GM19240 (cell line): ENCODE measurements around the gene FBXO17.
"Not testable (repeated sequence)": the region's sequence is repeated elsewhere in the genome, so short reads cannot be mapped to it uniquely, and the experiment has no call there.

Experiments used
- DNase-seq: peaks from one replicate; pipeline ENCODE4 v3.0.0; 2011; ENCODE audit warnings: low spot score; ENCODE audit not compliant: insufficient read length

The FBXO17 gene, protein sequence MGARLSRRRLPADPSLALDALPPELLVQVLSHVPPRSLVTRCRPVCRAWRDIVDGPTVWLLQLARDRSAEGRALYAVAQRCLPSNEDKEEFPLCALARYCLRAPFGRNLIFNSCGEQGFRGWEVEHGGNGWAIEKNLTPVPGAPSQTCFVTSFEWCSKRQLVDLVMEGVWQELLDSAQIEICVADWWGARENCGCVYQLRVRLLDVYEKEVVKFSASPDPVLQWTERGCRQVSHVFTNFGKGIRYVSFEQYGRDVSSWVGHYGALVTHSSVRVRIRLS

DNA sequence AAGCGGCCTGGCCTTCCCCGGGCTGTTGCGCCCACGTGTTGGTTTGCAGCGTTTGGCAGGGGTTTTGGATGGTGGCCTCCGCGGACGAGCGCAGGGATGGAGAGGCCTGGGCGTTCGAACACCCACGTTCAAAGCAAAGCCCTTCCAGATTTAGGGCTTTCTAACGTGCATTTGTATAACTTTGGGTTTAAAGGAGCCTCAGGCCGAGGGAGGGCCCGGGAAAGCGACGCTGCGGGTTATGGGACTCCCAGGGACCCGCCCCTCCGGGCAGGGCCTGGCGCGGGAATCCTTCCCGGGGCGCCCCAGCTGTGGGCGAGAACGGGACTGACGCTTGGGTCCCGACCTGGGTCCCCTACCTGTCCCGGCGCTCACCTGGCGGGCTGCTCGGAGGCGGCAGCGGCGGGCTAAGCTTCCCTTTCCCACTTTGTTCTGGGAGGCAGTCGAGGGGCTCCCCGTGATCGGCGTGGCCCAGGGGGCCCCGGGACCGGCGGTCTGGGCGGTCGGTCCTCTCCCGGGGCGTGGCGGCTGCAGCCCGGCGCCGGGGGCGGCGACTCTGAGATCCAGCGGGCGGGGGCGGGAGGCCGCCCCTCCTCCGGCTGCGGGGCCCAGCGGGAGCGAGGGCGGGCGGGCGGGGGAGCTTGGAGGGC lies at the start of gene FBXO17:
FBXO17 (minus strand) TSS at position 529 of the 647 bp plus-strand sequence. CDS start 25,423 bp downstream, outside the sequence.
- no peak for DNase-seq

DNA sequence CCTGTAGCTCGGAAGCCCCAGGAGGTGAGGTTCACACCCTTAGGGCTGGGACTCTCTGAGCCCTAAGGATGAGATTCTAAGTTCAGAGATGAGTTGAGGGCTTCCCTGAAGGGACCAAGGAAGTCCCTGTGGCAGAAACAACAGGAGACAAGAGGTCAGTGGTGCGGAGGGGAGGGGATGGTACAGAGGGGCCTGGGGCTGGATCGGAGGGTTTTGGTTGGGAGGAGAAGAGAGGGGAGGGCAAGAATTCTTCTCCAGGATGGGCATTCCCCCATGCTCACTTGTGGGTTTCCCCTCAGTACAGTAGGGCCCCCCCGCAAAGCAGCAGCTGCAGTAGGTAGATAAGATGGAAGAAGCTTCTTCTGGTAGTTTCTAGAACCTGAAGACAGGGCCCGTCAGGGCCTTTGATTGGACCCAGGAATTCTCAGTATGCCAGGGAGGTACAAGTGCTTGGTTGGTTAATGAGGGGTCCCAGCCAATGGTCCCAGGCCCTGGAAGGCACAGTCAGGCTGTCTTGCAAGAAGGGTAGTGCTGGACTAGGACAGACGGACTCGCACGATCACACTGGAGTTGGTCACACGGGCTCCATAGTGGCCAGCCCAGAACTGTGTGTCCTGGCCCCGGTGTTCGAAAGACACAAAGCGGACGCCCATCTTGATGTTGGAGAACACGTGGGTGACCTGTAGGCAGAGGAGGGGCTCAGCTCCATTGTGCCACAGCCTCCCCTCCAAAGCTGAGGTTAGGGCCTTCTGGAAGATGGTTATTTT lies 49.5 kb upstream of the FBXO17 start:
- no peak for DNase-seq

GRCh38 chr19:39021063-39021462 lies 45.5 kb upstream of the FBXO17 start:
- no peak for DNase-seq

GRCh38 chr19:39017646-39018045 lies 42.1 kb upstream of the FBXO17 start:
- DNase-seq = no peak

DNA sequence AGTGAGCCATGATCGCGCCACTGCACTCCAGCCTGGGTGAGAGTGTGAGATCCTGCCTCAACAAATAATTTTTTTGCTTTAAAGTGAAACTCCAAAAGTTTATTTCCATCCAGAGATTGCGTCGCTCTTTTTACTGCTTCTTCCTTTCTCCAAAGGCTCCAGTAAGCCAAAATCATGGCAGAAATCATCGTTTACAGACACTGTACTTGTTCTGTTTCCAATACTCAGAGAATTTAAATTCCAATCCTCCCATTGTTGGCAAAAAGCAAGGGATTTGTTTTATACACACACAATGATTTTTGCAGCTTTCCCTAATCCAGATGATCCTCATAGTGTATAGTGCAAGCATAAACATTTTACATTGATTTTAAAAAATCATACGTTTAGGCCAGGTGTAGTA lies 41.5 kb upstream of the FBXO17 start:
- DNase-seq = no peak

- DNase-seq = no peak
Measured at GRCh38 chr19:39014037-39014436, 38.5 kb upstream of the FBXO17 start.

DNA sequence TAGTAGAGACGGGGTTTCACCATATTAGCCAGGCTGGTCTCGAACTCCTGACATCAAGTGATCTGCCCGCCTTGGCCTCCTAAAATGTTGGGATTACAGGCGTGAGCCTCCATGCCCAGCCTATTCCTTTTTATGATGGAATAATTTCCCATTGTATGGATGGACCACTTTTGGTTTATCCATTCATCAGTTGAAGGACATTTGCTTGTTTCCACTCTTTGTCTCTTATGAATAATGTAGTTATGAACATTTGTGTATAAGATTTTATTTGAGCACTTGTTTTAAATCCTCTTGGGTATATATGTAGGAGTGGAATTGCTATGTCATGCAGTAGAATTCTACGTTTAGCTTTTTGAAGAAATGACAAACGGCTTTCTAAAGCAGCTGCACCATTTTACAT lies 33.5 kb upstream of the FBXO17 start:
- no peak for DNase-seq

DNA sequence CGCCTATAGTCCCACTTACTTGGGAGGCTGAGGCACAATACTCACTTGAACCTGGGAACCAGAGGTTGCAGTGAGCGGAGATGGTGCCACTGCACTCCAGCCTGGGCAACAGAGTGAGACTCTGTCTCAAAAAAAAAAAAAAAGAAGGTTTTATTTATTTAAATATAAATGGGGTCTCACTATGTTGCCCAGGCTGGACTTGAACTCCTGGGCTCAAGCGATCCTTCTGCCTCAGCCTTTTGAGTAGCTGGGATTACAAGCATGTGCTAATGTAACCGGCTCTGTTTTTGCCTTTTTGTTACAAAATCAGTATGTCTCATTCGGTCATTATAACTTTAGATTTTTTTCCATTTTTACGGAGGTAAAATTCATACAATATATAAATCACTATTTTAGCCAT lies 32.6 kb upstream of the FBXO17 start:
- no peak for DNase-seq

DNA sequence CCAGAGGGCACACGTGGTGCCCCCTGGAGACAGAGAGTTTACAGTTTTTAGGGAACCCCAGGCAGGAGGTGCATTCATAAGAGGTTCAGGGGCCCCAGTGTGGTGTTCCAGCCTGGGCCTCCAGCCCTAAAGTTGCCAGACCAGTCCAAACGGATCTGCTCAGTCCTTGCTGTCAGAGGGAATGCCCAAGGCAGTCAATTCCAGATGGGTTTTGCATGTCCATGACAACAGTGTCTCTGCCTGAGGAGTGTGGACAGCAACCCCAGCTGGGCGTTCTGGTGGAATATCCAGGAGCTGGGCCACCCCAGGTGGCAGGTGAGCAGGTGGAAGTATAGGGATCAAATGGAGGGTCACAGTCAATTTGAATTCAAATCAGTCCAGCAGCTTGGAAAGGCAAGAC lies 31.6 kb upstream of the FBXO17 start:
- no peak for DNase-seq

GRCh38 chr19:39004403-39004802 lies 28.9 kb upstream of the FBXO17 start:
- DNase-seq = no peak

DNA sequence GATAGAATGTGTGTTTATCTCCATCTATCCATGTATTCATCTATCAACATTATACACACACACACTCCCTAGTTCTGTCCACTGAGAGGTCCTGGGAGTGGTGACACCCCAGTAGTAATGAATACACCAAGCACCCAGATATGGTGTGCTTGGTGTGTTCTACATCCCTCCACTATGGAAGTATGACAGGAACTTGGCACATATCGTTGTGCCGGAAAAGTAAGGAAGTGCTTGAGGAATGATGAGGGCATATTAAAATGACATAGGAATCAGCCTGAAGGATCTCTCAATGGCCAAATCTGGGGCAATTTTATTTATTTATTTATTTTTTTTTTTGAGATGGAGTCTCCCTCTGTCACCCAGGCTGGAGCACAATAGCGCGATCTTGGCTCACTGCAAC lies 28.3 kb upstream of the FBXO17 start:
- no peak for DNase-seq

DNA sequence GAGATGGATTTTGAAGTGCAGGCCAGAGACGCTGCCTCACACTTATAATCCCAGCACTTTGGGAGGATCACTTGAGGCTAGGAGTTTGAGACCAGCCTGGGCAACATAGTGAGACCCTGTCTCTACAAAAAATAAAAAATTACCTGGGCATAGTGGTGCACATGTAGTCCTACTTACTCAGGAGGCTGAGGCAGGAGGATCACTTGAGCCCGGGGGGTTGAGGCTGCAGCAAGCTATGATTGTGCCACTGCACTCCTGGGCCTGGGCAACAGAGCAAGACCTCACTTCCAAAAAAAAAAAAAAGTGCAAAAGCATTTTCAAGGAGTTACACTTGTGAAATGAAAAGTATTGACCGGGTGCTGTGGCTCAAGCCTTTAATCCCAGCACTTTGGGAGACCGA lies 27.6 kb upstream of the FBXO17 start:
- DNase-seq = no peak

- no peak for DNase-seq
Measured at GRCh38 chr19:39001041-39001440, 25.5 kb upstream of the FBXO17 start.

DNA sequence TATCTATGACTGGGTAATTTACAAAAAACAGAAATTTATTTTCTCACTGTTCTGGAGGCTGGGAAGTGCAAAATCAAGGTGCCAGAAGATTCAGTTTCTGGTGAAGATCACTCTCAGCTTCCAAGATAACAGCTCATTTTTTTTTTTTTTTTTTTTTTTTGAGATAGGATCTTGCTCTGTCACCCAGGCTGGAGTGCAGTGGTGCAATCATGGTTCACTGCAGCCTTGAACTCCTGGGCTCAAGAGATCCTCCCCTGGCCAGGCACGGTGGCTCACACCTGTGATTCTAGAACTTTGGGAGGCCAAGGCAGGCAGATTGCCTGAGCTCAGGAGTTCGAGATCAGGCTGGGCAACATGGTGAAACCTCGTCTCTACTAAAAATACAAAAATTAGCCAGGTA lies 22.0 kb upstream of the FBXO17 start:
- DNase-seq = not testable (repeated sequence)

- DNase-seq = no peak
Measured at GRCh38 chr19:38993271-38993670, 17.7 kb upstream of the FBXO17 start.

DNA sequence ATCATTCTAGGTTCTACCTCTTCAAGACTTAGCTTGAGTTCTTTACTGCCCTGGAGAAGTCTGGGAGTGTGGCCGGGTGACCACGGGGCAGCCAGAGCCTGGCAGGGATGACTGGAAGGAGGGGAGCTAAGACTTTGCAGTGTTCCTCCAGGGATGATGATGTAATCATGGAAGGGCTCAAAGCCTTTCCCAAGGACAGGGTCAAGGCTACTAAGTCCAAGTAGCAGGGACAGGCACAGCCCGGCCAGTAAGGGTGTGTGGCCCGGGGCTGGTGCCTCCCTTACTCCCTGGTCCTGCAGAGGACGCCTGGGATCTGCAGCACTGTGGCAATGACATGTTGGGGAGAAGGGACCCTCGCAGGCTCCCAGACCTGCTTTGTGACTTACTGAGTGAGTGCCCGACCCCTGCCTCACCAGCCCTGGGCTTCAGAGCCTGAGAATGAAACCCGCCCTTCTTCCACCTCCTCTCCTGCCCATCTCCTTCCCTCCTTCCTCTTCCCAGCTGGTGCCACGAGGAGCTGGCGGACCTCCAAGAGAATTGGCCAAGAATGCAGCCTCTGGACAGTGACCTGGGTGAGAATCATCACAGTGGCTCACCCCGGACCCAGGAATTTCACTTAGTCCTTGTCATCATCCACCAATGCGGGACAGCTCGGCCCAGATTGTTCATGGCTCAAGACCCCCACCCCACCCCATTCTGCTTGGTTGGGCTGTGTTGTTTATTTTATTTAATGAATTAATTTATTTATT lies 15.6 kb upstream of the FBXO17 start:
- DNase-seq = no peak

- not testable (repeated sequence) for DNase-seq
Measured at GRCh38 chr19:38989614-38990013, 14.1 kb upstream of the FBXO17 start.

- no peak for DNase-seq
Measured at GRCh38 chr19:38989066-38989605, 13.6 kb upstream of the FBXO17 start.

- not testable (repeated sequence) for DNase-seq
Measured at GRCh38 chr19:38988627-38989026, 13.1 kb upstream of the FBXO17 start.

DNA sequence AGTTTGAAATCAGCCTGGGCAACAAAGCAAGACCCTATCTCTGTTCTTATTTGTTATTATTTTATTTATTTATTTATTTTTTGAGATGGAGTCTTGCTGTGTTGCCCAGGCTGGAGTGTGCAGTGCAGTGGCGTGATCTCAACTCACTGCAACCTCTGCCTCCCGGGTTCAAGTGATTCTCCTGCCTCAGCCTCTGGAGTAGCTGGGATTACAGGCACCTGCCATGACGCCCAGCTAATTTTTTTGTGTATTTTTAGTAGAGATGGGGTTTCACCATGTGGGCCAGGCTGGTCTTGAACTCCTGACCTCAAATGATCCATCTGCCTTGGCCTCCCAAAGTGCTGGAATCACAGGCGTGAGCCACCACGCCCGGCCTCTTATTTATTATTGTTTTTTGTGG lies 12.2 kb upstream of the FBXO17 start:
- not testable (repeated sequence) for DNase-seq

GRCh38 chr19:38985262-38985661 lies 9.7 kb upstream of the FBXO17 start:
- DNase-seq = no peak
